Astrocyte (in vitro differentiated cells and primary cell): ENCODE data around the gene F7.
"Not testable (repeated sequence)": the region's sequence is repeated elsewhere in the genome, so short reads cannot be mapped to it uniquely, and the experiment has no call there.

Source experiments
- EZH2 ChIP-seq: IDR thresholded peaks from 2 replicates; pipeline ENCODE4 v1.6.1; 2012; ENCODE audit warnings: mild to moderate bottlenecking, low read length, inconsistent platforms; ENCODE audit not compliant: insufficient read depth
- TF ChIP-seq, protein P1 (sequence below): IDR thresholded peaks from 2 replicates; pipeline ENCODE4 v1.5.1; 2011; ENCODE audit warnings: low read depth, mild to moderate bottlenecking, inconsistent platforms, low read length, moderate library complexity; ENCODE audit not compliant: insufficient read depth

DNA sequence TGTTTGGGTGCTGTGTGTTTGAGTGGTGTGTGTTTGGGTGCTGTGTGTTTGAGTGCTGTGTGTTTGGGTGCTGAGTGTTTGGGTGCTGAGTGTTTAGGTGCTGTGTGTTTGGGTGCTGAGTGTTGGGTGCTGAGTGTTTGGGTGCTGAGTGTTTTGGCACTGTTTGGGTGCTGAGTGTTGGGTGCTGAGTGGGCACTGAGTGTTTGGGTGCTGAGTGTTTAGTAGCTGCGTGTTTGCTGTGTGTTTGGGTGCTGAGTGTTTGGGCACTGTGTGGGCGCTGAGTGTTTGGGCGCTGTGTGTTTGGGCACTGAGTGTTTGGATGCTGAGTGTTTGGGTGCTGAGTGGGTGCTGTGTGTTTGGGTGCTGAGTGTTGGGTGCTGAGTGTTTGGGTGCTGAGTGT, 48.0 kb upstream of the F7 start:
- TF ChIP-seq, protein P1, sequence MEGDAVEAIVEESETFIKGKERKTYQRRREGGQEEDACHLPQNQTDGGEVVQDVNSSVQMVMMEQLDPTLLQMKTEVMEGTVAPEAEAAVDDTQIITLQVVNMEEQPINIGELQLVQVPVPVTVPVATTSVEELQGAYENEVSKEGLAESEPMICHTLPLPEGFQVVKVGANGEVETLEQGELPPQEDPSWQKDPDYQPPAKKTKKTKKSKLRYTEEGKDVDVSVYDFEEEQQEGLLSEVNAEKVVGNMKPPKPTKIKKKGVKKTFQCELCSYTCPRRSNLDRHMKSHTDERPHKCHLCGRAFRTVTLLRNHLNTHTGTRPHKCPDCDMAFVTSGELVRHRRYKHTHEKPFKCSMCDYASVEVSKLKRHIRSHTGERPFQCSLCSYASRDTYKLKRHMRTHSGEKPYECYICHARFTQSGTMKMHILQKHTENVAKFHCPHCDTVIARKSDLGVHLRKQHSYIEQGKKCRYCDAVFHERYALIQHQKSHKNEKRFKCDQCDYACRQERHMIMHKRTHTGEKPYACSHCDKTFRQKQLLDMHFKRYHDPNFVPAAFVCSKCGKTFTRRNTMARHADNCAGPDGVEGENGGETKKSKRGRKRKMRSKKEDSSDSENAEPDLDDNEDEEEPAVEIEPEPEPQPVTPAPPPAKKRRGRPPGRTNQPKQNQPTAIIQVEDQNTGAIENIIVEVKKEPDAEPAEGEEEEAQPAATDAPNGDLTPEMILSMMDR, result not testable (repeated sequence)
- TF ChIP-seq EZH2, result not testable (repeated sequence)
